Measurements from ENCODE around the gene TMEM125. TPM values are rescaled to one million over a fixed set of nuclear protein-coding genes. Genes with fewer than 3 reads are reported as not detected.

The TMEM125 gene
- total RNA-seq, 2 donors from 2014 or later: 18.3 to 29.9 TPM

DNA sequence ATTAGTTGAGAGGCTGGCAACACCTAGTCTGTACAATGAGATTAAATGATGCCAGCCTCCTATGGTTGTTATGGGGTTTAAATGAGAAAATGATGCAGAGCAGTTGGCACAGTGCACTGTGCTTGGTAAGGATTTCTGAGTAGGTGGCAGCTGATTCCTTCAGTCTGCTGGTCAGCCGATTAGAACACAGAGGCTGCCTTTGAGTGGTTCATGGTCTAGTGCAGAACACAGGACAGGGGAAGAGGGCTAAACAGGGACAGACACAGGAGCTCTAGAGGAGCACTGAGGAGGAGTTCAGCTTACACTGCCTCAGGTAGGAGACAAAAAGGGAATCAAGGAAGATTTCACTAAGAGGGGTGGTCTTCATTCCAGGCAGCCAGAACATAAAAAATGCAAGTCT is 32.4 kb downstream of the TMEM125 start:
- Histone ChIP-seq H3K27ac (no peak overlapping the region), H3K4me3 (no peak overlapping the region), H3K9me3 (no peaks in the 10 kb centered on the region), H3K27me3 (replicated peaks; ENCODE audit: insufficient read depth) (no peaks in the 10 kb centered on the region), H3K4me1 (replicated peaks) (peaks cover 8% of the 10 kb centered on the region), H3K36me3 (no peaks in the 10 kb centered on the region)
- DNase-seq (ENCODE audit: low spot score): no peak
- WGBS: 68% methylated on average over 1 of the region's 1 CpG
- intact Hi-C loops (cut with DNase I): no loop called here
- TF ChIP-seq POLR2A (IDR thresholded peaks at IDR 0.05): no peak
- TF ChIP-seq CTCF (IDR thresholded peaks at IDR 0.05): no peak
- no peak for TF ChIP-seq POLR2AphosphoS5 (IDR thresholded peaks at IDR 0.05)

DNA sequence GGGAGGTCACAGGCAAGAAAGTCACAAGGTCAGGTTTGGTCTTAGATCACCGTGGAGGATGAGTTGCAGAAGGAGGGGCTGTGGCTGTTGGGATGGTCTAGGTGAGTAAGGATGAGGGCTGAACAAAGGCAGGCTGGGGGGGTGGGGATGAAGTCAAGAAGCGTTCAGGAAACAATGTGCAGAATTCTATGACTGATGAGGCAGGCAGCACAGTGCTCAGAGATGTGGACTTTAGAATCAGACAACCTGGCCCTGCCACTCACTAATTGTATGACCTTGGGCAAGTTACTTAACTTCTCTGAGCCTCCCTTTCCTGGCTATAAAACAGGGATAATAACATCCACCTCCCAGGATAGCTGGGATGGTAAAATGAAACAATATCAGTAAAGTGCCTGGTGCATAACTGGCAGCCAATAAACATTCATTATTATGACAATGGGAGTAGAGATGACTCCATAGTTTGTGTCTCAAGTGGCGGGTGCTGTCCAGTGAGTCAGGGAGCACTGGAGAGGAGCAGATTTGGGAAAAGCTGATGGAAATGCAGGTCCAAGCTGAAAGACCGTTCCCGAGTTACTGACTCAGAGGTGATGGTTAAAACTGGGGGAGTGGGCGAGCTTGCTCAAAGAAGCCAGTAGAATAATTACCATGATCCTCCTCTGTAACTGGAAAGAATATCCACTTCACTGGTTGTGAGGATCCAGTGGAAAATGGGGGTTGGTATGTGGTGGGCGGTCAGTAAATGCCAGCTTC is 33.1 kb downstream of the TMEM125 start:
- intact Hi-C loops (cut with DNase I): no loop called here
- Histone ChIP-seq H3K4me1 (replicated peaks) (peaks cover 8% of the 10 kb centered on the region), H3K9me3 (no peaks in the 10 kb centered on the region), H3K27me3 (replicated peaks; ENCODE audit: insufficient read depth) (no peaks in the 10 kb centered on the region), H3K27ac (no peak overlapping the region), H3K4me3 (no peak overlapping the region), H3K36me3 (no peaks in the 10 kb centered on the region)
- no peak for DNase-seq (ENCODE audit: low spot score)
- no peak for TF ChIP-seq CTCF (IDR thresholded peaks at IDR 0.05)
- no peak for TF ChIP-seq POLR2AphosphoS5 (IDR thresholded peaks at IDR 0.05)
- no peak for TF ChIP-seq POLR2A (IDR thresholded peaks at IDR 0.05)
- WGBS: 73% methylated on average over 7 of the region's 7 CpGs

DNA sequence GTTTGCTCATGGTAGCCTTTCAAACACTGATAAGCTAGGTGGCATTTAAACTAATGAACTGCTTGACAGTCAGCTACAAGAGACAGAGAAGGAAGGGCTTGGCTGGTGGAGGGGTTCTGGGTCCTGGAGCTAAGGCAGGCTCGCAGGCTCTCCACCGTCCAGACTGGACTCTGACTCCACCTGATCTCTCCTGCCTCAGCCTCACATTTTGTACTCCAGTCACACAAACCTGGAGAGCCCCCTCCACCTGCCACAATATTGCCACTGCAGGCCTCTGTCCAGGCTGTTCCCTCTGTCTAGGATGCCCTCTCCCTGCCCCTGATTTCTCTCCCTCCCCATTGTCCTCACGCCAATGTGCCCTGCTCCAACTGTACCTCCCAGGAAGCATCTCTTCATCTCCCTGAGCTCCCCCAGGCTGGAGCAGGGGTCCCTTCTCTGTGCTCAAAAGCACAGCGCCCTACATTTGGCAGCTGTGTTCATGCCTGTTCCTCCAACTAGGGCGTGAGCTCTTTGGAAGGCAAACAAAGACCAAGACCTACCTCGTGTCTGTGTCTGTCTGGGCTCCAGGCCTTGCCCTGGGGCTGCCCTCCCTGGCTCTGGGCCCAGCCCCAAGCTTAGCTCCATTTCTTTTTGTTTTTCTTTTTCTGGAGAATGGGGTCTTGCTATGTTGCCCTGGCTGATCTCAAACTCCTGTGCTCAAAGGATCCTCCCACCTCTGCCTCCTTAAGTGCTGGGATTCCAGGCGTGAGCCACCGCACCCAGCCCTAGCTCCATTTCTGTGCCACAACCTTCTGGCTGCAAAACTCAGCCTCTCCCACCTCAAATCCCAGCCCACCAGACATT is 33.9 kb downstream of the TMEM125 start:
- no peak overlapping the region for H3K4me3 ChIP-seq
- intact Hi-C loops (cut with DNase I): no loop called here

GRCh38 chr1:43304314-43304681 is 34.5 kb downstream of the TMEM125 start:
- TF ChIP-seq CTCF (IDR thresholded peaks at IDR 0.05): no peak
- TF ChIP-seq POLR2AphosphoS5 (IDR thresholded peaks at IDR 0.05): no peak
- no peak for TF ChIP-seq POLR2A (IDR thresholded peaks at IDR 0.05)
- H3K4me1 ChIP-seq (replicated peaks): peaks cover 8% of the 10 kb centered on the region
- H3K27ac ChIP-seq: peak overlapping the region in 1 of 2 donors; percentile 24
- H3K9me3 ChIP-seq: no peaks in the 10 kb centered on the region
- H3K4me3 ChIP-seq: no peak overlapping the region
- 52% methylated on average over 8 of the region's 8 CpGs for WGBS
- H3K27me3 ChIP-seq (replicated peaks; ENCODE audit: insufficient read depth): no peaks in the 10 kb centered on the region
- DNase-seq (ENCODE audit: low spot score): no peak
- no peaks in the 10 kb centered on the region for H3K36me3 ChIP-seq
- intact Hi-C loops (cut with DNase I): no loop called here

More for the DNA sequence above, 33.9 kb downstream of the TMEM125 start:
- Histone ChIP-seq H3K27me3 (replicated peaks; ENCODE audit: insufficient read depth) (no peaks in the 10 kb centered on the region), H3K36me3 (no peaks in the 10 kb centered on the region), H3K9me3 (no peaks in the 10 kb centered on the region), H3K27ac (peak overlapping the region in 1 of 2 donors; percentile 24), H3K4me1 (replicated peaks) (peaks cover 8% of the 10 kb centered on the region)
- DNase-seq (ENCODE audit: low spot score): no peak
- TF ChIP-seq CTCF (IDR thresholded peaks at IDR 0.05) (no peak), POLR2AphosphoS5 (IDR thresholded peaks at IDR 0.05) (no peak), POLR2A (IDR thresholded peaks at IDR 0.05) (no peak)
- 65% methylated on average over 8 of the region's 8 CpGs for WGBS

Measured in prostate gland (tissue), 2 donors.